ENCODE results near the gene GAPT. TPM values are rescaled to one million over a fixed set of nuclear protein-coding genes. Genes with fewer than 3 reads are reported as not detected.
A peak's percentile ranks its signal among the peaks of the same experiment; 100 is the strongest.

The GAPT gene
- total and polyA plus RNA-seq, 8 donors: 0.16 to 3.2 (median 0.78) TPM; not detected in 2

DNA sequence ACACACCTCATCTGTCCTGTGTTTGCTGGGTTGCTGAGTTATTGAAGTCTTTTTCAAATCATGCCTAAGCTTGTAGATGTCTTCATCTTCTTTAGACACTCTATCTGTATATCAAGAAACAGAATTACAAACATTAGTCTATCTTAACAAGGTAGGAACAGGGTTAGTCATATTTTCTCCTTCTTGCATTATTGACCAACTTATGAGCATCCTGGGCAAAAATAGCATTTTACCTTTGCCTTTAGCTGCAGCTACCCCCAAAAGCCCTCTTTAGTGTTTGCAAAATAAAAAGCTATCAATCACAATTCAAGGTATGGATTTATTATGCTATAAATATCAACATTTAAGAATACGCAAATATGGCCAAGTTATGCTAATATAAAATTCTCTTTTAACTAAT, 34.7 kb upstream of the GAPT start:
- no peak overlapping the region for H3K27ac ChIP-seq

DNA sequence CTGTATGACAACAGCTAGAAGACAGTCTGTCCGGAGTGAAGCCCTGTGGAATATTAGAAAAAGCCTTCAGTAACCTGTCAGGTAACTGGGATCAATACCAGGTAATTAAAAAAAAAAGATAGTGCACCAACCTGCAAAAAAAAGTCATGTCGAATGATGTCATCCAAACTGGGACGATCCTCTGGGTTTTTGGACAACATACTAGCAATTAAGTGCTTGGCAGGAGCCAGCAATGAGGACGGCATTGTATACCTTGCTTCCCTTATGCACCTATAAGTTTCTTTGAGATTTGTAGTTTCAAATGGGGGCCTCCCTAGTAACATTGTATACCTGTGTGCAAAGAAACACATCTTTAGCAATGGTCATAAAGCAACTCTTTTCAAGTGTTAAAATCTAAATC, 34.2 kb upstream of the GAPT start:
- no peak overlapping the region for H3K27ac ChIP-seq

More for the DNA sequence above, 34.7 kb upstream of the GAPT start:
- FAIRE-seq (no peak), DNase-seq (no peak), ATAC-seq (no peak)
- TF ChIP-seq, protein P1, sequence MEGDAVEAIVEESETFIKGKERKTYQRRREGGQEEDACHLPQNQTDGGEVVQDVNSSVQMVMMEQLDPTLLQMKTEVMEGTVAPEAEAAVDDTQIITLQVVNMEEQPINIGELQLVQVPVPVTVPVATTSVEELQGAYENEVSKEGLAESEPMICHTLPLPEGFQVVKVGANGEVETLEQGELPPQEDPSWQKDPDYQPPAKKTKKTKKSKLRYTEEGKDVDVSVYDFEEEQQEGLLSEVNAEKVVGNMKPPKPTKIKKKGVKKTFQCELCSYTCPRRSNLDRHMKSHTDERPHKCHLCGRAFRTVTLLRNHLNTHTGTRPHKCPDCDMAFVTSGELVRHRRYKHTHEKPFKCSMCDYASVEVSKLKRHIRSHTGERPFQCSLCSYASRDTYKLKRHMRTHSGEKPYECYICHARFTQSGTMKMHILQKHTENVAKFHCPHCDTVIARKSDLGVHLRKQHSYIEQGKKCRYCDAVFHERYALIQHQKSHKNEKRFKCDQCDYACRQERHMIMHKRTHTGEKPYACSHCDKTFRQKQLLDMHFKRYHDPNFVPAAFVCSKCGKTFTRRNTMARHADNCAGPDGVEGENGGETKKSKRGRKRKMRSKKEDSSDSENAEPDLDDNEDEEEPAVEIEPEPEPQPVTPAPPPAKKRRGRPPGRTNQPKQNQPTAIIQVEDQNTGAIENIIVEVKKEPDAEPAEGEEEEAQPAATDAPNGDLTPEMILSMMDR (IDR thresholded peaks at IDR 0.05): no peak
- Histone ChIP-seq H3K9me3 (no peaks in the 10 kb centered on the region), H3K36me3 (peaks cover 0 to 48% (median 21%) of the 10 kb centered on the region in 3 donors), H3K27me3 (no peaks in the 10 kb centered on the region), H3K4me3 (peak overlapping the region in 3 of 4 donors; percentile 1 to 90 (median 87)), H3K4me1 (peaks cover 0 to 20% (median 11%) of the 10 kb centered on the region in 3 donors)
- intact Hi-C loops (cut with DNase I): no loop called here
- WGBS, 2 donors: 89 to 93% methylated on average over 1 of the region's 1 CpG

DNA sequence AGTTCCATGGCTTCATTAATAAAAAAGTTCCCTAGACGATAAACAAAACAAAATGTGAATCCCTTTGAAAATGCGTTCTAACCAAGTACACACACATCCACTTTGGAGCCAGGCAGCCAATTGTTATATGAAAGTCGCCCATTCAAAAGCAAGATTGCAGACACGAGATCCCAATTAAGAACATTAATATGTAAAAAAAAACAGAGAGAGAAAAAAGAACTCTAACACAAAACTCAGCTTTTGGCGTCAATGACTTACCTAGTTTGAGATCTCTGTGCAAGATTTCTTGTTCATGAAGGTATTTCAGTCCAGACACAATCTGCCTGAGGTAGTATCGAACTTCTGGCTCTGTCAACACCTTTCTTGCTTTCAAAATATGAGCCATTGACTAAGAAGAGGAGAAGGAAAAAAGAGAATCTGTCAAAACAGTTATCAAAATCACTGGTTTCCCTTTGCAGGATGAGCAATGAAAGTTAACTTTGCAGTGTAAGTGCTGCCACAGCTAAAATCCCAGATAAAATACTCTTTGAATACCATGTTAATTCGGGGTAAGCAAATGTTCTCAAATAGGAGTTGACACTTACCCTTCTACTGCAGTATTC, 33.0 kb upstream of the GAPT start:
- no peaks in the 10 kb centered on the region for H3K27me3 ChIP-seq
- H3K4me3 ChIP-seq: peak overlapping the region in 3 of 4 donors; percentile 51 to 90 (median 87)
- ATAC-seq (no peak), FAIRE-seq (no peak), DNase-seq (no peak)
- peak overlapping the region in 1 of 4 donors; percentile 14 for H3K27ac ChIP-seq
- 28 to 35% methylated on average over 7 of the region's 7 CpGs for WGBS, 2 donors
- no peaks in the 10 kb centered on the region for H3K9me3 ChIP-seq
- intact Hi-C loops (cut with DNase I): no loop called here
- H3K36me3 ChIP-seq: peaks cover 0 to 43% (median 21%) of the 10 kb centered on the region in 3 donors
- H3K4me1 ChIP-seq: peaks cover 7 to 29% (median 15%) of the 10 kb centered on the region in 3 donors
- TF ChIP-seq, protein P1 (IDR thresholded peaks at IDR 0.05): no peak

More for the DNA sequence above, 34.2 kb upstream of the GAPT start:
- Histone ChIP-seq H3K9me3 (no peaks in the 10 kb centered on the region), H3K4me3 (peak overlapping the region in 2 of 4 donors; percentile 87 to 90), H3K36me3 (peaks cover 0 to 48% (median 21%) of the 10 kb centered on the region in 3 donors), H3K27me3 (no peaks in the 10 kb centered on the region), H3K4me1 (peaks cover 2 to 24% (median 15%) of the 10 kb centered on the region in 3 donors)
- TF ChIP-seq, protein P1 (IDR thresholded peaks at IDR 0.05): no peak
- DNase-seq (no peak), FAIRE-seq (no peak), ATAC-seq (no peak)
- 34 to 56% methylated on average over 4 of the region's 4 CpGs for WGBS, 2 donors
- intact Hi-C loops (cut with DNase I): no loop called here

DNA sequence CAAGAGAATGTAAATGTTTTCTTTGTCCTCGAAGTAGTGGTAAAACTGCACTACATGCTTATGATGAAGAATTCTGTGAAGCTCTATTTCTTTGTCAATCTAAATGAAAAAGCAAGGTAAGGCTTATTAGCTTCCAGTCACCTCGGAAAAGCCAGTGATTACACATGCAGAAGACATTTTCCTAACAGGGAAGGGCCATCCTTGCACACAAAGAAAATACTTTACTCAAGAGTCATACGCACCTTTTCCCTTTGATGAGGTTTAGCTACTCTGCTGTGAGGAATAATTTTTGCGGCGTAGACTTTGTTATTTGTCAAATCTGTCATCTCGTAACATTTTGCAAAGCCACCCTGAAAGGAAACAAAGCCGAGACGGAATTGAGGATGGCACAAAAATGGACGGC, 32.5 kb upstream of the GAPT start:
- peaks cover 7 to 29% (median 15%) of the 10 kb centered on the region in 3 donors for H3K4me1 ChIP-seq
- TF ChIP-seq, protein P1 (IDR thresholded peaks at IDR 0.05): no peak
- H3K27me3 ChIP-seq: no peaks in the 10 kb centered on the region
- intact Hi-C loops (cut with DNase I): no loop called here
- DNase-seq (no peak), FAIRE-seq (no peak), ATAC-seq (no peak)
- peak overlapping the region in 2 of 4 donors; percentile 97 to 98 for H3K27ac ChIP-seq
- H3K9me3 ChIP-seq: no peaks in the 10 kb centered on the region
- peaks cover 0 to 41% (median 21%) of the 10 kb centered on the region in 3 donors for H3K36me3 ChIP-seq
- H3K4me3 ChIP-seq: peak overlapping the region; percentile 51 to 90 (median 83)
- WGBS, 2 donors: 1 to 2% methylated on average over 9 of the region's 9 CpGs

All from pancreas (tissue), 10 donors.